GM19395 (cell line): ENCODE results near the gene SEBOX.
A peak's percentile ranks its signal among the peaks of the same experiment; 100 is the strongest.

ENCODE experiments used
- ATAC-seq: cut with Tn5 transposase; IDR thresholded peaks from one replicate; pipeline ENCODE4 v1.9.1; 2021; ENCODE audit warnings: mild to moderate bottlenecking, moderate library complexity; ENCODE audit not compliant: unreplicated experiment

Gene SEBOX

DNA sequence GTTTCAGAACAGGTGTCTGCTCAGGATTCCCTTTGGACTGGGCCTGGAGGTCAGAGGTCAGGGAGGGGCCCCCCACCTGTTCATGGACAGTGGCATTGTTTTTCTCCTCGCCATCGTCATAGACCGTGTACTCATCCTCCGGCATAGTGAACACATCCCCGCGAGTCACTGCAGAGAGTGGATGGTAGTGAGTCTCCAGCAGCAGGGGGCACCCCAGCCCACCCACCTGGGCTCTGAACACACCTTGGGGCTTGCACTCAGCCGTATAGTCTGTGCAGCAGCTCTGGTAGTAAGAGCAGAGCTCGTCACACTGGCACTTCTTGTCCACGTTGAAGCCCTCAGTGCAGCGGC lies 4.7 kb upstream of the SEBOX start:
- ATAC-seq: no peak

DNA sequence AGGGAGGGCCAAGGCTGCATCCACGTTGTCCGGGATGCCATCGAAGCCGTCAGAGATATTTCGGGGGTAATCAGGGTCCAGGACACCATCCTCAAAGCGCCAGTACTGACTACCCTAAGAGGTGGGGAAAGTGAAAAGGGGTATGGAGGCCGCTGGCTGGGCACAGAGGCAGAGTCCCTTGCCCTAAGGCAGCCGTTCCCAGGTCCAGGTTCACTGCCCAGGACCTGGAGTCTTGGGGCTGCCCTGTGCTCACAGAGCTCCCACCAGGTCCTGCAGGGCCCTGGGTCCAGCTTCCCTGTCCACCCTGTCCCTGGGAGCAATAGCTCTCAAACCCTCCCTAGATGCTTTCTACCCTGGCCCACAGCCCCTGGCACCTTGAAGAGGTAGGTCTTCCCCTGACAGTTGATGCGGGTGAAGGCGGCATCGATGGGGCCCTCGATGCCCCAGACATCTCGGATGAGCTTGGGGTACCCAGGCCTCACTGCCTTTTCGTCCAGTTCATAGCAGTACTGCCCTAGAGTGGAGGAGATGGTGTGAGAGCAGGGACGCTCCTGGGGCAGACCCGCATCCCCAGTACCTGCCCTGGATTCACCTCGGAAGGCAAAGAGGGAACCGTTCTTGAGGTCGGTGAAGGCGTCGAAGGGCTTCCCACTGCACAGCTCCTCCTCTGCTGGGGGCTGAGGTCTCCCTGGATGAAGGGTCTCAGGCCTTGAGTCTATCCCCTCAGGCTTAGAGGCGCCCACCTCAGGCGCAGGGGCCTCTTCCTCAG lies 4.1 kb upstream of the SEBOX start:
- ATAC-seq: no peak

DNA sequence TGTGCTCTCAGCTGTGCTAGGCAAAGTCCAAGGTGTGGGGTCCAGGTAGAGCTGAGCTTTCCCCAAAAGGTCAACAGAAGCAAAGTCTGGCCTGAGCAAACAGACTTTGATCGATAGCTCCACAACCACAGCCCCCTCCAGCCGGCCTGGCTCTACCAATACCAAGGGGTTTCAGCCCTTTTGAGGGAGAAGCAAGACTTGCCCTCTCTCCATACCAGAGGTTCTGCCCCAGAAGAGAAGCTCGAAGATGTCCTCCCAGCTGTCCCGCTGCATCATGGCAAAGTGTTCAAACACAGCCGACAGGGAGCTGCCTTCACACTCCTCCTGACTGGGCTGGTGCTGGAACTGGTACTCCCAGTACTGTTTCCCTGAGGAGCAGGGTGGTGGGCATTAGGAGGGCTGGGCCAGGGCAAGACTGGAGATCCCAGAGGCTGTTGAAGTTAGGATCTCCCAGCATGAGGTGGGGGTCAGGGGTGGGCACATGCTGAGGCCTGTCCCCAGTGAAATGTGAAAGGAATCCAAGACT lies 3.4 kb upstream of the SEBOX start:
- ATAC-seq: no peak

DNA sequence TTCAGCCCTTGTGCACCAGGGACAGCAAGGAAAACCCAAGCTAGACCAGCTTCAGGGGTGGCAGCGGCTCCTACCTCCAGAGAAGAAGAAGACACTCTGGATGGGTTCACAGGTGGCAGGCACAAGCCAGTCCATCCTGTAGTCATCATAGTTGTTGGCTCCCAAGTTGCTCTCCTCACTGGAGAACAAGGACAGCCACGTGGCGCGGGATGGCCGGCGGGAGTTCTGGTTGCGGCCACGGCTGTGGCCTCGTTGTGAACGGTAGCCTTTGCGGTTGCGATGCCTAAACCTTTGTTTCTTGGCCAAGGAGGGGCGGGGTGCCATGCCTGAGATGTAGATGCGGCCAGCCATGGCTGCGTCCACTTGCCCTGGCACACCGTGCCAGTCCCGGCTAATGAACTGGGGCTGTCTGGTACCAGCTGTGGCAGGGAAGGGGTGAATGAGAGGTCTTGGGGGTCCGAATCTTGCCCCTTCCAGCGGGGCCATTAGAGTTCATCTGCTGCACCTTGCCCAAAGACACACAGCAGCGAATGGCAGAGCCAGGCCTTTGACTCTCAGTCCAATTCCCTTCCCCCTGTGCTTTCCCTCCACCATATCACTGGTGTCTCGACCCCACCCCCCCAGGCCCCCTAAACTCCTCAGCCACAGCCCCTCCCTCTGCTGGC lies 2.8 kb upstream of the SEBOX start:
- ATAC-seq: no peak

DNA sequence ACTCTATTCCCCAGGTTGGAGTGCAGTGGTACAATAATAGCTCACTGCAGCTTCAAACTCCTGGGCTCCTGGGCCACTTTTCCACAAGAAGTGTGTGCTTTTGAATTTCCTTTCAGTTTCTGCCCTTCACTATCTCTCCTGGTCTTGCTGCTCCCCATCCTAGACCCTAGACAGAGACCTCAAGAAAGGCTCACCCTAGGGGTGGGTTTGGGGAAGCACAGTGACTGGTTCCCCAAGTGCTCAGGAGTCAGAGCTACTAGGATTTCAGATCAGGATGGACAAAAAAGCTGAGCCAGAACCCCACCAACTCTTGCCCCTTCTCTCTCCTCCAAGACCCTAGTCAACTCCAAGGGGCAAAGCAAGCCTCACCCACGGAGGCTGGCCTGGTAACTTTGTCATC lies 1.6 kb upstream of the SEBOX start:
- no peak for ATAC-seq

DNA sequence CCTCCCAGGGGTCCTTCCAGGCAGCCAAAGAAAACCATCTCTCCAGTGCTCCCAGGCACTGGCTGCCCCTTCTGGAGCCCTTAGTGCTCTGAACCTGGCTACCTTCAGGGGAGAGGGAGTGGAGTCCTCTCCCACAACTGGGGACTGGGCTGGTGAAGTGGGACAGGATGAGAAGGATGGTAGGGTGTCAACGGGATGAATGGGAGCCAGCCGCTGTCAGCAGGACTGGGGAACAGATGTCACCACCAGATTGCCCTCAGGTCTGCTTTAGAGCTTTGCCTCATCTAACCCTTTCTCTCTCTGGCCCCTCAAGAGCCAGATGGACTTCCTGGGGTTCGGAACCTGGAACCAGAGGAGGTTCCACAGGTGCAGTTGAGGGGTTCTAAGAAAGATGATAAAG lies 488 bp upstream of the SEBOX start:
- ATAC-seq: no peak

DNA sequence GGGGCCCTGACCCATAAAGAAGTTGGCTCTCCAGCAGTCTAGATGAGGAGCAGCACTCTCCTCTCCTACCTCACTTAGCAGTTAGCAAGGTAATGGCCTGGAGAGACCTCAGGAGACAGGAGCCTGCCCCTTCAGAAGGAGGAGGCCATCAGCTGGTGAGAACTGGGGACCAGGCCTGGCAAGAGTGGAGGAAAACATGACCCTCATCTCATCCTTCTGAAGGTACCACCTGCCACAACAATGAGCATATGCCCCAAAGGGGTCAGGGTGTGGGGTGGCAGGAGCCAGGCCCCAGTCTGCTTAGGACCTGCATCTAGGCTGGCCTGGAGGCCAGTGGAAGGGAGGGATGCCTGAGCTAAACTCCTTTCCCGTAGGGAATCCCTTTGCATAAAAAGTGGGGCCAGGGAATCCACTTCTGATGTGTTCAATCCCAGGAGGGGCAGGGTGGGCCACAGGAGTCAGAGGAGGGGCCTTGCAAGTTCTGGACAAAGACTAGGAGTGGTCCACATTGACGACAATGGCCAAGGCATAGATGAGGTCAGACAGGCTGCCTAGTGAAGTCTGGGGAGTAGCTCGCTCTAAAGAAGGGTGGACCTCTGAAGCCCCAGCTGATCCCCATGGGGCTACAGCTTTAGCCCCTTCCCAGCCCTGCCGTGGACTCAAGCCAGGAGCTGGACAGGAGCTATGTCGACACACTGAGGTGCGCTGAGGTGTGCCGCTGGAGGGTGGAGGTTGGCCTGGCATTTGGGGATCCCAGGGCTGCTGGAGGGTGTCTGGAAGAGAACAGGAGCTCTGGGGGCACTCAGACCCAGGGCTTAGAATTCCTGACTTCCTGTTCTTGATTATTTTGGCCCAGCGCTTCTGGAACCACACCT lies 986 bp downstream of the SEBOX start:
- no peak for ATAC-seq

DNA sequence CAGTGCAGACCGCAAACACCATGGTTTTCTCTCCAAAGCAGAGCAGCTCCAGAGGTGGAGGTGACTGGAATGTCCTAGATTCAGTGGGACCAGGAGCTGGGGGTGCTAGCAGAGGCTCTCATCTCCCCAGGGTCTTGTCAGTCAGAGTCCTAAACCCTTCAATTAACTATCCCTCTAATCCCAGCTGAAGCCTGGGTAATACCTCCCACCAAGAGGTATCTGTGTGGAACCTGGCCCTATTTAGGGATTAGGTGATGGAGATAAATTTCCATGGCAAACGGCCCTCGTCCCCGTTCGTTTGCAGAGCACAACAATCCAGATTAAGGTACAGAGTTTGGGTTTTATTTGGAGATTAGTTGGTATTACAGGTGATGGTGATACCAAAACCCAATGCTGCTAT lies 1.8 kb downstream of the SEBOX start:
- no peak for ATAC-seq

DNA sequence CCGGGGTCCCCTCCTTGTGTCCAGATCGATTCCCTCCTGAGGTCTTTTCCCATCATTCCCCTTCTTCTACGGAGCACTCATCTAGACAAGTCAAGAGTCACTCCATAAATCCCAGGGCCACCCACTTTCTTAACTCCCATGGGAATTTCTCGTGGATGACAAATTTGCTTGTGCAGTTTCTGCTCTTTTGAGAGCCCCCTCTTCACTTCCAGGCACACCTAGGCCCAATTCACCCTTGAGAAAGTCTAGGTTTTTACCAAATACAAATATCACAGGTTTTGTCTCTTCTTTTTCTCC lies 7.2 kb downstream of the SEBOX start:
- ATAC-seq: no peak

DNA sequence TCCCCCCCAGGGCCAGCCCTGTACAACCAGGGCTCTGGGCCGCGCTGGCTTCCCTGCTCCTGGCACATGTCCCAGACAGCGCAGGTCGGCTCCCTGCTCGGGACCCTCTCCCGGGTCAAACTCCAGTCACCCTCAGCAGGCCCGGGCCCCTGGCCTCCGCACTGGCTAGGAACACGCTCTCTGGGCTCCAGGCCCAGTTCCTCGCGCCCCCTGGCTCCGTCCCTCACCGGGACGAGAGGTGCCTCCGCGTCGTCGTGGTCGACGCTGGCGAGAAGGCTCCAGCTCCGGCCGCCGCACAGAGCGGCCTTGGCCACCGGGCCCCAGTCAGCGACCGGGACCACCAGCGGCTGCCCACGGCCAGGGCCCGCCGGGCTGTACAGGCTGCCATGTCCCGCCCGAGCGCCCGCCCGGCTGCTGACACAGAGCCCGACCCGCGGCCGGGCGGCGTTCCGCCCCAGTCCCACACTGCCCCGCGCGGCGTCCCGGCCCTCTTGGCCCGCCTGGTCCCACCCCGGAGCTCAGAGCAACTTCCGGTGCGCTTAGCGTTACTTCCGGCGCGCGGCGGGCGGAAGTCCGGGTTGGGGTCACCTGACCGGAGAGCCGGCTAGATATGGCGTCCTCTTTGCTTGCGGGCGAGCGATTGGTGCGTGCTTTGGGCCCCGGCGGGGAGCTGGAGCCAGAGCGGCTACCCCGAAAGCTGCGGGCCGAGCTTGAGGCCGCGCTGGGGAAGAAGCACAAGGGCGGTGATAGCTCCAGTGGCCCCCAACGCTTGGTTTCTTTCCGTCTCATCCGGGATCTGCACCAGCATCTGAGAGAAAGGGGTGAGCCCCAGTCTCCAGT lies 7.7 kb downstream of the SEBOX start, which contains the start of gene POLDIP2:
POLDIP2 (minus strand) TSS at position 467 of the 840 bp plus-strand sequence; CDS start at position 388, 79 bp downstream.
- peak; percentile 93 for ATAC-seq

DNA sequence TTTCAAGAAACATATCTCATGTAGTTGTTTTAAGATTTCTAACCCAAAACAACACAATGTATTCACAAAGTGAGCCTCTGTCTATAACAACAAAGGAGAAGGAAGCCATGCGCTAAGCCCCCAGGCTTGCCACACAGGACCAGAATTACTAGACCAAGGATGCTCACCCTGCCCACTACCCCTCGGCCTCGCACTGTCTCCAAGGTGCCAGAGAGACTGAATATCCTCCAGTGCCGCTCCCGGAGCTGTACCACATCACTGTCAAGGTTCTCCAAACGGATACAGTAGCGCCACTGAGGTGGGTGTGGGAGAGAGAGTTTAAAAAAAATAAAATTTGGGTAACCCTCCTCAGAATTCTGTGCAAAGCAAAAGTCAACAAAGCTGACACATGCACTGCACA lies 14.7 kb downstream of the SEBOX start:
- ATAC-seq: no peak

DNA sequence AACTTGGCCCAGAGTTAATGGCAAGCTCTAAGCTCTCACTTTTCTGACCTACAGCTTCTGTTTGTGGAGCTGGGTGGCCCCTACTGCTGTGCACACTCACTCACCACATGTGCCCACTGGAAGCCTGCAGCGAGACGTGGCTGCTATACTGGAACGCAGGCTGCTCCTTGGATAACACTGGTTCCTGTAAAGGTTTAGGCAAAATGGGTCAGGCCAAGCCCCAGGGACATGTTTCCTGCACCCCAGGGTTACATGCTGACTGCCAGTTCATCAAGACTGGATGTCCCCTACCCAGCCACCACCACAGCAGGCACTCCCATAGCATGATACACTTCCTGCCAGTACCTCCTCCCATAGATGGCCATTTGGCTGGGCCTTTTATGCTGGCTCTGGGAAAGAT lies 16.0 kb downstream of the SEBOX start:
- ATAC-seq: no peak

DNA sequence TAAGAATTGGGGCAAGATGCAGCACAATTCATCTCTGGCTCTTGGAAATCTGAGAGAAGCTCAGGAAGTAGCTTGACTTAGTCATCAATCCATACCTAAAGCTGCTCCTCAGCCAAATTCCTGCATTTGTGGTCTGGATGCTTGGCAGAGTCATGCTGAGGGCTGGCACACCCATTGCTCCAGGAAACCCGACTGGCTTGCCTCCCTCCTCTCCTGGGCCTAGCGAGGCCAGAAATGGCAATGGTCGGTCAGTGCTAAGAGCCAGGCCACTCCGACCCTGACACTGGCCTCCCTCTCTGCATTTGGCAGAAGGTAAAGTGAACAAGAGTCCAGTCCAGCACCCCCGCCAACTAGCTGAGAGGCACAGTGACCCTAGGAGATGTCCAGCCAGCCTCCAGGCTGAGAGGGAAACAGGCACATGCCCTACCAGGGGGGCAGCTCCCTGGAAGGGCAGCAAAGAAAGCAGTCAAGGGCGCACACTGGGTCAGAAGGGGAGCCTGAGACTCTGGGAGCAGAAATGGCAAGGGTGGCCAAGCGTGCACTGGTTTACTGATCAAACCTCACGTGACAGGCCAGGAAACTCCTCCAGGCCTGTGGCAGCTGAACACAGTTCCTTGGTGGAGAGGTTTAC lies 17.6 kb downstream of the SEBOX start:
- no peak for ATAC-seq

DNA sequence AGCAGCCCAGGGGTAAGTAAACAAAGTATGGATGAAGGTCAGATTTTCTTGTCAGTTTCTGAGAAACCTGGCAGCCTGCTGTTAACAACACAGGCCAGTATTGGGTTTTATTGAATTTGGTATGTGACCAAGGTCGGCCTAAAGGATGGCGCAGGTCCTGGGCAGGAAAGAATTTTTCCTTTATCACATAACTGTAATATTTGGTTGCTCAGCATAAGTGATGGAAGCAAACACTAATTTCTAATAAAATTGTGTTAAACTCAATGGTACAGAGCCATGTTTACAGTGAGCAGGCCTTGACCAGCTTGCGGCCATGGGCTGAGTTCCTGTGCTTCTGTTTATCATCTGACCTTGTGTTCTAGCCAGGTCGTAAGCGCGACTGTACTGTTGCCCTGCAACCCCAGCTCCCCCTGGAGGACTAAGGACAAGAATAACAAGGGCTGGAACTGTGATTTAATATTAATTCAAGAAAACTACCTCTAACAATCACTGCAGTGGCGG lies 18.2 kb downstream of the SEBOX start:
- no peak for ATAC-seq

DNA sequence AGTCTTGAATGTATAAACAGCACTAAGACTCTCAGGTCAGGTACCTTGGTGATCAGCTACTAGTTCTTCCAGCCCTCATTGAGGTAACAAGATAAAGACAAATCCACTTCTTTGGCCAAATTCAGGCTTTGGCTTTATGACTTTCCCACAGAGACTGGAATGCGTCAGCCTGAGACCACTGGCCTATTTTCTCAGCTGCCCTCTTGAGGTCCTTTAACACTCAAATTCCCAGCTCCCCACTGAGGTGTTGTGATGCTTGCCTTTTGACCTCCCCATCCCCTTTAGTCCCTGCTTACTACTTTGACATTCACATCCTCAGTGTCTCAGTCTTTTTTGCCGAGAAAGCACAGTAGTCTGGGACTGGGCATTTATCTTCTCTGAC lies 18.8 kb downstream of the SEBOX start:
- ATAC-seq: no peak

DNA sequence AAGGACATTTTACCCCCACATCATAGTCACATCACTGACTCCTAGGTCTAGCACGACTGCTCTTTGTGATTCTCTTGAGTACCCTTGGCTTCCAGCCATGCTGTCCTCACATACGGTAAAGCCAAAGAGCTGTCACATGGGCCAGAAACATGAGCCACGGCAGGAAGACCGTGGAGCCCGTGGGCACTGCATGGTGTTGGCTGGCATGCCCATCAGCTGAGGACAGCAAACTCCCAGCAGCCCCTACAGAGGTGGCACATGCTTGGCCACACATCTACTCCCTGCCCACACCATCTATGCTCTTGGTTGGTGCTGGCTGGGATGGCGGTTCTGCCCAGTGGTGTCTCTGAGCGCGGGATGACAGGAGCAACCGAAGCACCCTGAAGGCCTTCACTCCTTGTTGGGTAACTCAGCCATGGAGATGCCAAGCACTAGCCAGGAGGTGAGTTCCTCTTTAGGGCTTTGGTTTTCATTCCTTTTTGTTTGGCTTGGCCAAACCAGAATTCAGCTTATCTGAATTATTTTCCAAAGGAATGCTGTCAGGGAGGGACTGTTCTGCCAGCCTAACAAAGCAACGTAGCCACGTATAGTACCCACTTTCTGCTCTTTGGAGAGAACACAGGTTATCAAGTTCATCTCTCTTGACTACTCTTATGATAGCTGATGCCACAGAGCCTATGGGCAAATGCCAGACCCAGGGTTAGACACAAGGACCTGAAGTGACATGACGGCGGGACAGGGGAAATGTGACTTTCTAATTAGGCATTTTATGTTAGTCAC lies 19.4 kb downstream of the SEBOX start:
- ATAC-seq: no peak

DNA sequence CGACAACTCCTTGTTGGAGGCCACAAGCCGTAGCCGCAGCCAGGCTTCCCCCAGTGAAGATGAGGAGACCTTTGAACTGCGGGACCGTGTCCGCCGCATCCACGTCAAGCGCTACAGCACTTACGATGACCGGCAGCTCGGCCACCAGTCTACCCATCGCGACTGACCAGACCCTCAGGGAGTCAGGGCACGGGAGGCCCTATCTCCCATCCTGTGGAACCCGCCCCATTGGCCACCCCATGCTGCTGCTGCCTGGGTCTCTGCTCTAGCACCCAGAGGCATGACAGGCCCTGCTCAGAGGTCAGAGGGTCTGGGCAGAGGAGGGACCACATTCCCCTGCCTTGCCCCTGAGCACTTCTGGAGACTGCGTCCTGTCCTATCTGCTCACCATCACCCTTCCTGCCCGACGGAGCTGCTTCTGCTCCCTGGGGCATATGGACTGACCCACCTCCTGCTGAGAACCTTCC lies 20.5 kb downstream of the SEBOX start:
- no peak for ATAC-seq

DNA sequence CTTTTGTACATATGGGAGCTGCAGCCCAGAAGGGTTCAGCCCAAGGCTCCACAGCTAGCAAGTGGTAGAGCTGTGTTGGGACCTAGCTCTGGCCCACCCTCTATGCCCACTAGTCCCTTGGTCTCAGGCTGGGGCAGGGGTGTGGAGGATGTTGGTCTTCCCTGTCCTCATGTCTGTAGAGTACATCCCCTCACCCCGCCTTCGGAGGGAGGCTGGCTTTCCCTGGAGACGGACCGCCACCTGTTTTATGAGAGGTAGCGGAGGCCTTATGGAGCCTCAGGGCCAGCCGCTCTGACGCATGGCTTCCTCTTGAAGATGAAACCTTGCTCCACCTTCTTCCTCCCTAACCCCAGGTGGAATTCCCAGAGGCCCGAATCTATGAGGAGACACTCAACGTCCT lies 21.0 kb downstream of the SEBOX start:
- ATAC-seq: no peak

DNA sequence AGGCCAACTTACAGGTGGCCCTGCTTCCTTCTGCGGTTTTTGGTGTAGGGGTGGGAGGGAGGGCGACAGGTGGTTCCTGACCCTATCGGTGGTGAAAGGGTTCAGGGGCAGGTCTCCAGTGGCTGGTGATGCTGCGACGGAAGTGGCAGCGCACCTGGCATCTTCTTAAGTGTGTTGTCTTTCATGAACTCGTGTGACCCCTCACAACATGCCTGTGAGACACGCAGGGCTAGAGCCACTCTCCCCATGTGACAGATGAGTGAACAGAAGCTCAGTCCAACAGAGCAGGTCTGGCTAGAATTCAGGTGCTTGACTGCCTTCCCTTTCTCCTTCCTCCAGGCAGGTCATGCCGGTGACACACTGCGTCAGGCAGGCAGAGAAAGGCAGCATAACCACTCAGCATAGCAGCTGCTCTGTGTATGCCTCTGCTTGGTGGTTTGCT lies 21.5 kb downstream of the SEBOX start:
- ATAC-seq: no peak
